HepG2 (cell line): ENCODE measurements around the gene MEMO1. TPM values are rescaled to one million over a fixed set of nuclear protein-coding genes. Genes with fewer than 3 reads are reported as not detected.
"Not testable (repeated sequence)": the region's sequence is repeated elsewhere in the genome, so short reads cannot be mapped to it uniquely, and the experiment has no call there.

ENCODE experiments used
- ATAC-seq: fragments of 200-7000 bp; cut with Tn5 transposase; 3 replicates; pipeline ENCODE4 v1.9.1; 2020; ENCODE audit warnings: mild to moderate bottlenecking, moderate library complexity
- BruUV-seq: library from RNA; stranded (reverse); fragments of 400-500 nt; replicated peaks from 2 replicates; lab custom pipeline; 2021; lab: Mats Ljungman, UMichigan
- CTCF ChIA-PET: fragments of 300-600 bp; formaldehyde crosslinking; extraction: SDS; loops from one replicate; lab custom pipeline; 2021; ENCODE audit warnings: low total read pairs, inconsistent platforms, low intra/inter-chr PET ratio; lab: Yijun Ruan, JAX
- POLR2A ChIA-PET: fragments of 350-600 bp; sonication (Branson Sonifier 250); formaldehyde crosslinking; loops from one replicate; lab custom pipeline; 2020; ENCODE audit warnings: antibody characterized with exemption, inconsistent platforms; lab: Yijun Ruan, JAX
- DNase-seq: peaks from one replicate; pipeline ENCODE4 v3.0.0-alpha.2; 2015; ENCODE audit warnings: low spot score
- FAIRE-seq: peaks from 3 replicates; lab custom pipeline; 2011; peaks lifted over from hg19 to GRCh38; lab: Jason Lieb, UNC
- H2AFZ ChIP-seq: one replicate; pipeline ENCODE4 v1.6.1; 2011; ENCODE audit warnings: low read length, inconsistent platforms
- H3K27ac ChIP-seq: fragments of 300-600 bp; 3 replicates; pipeline ENCODE4 v1.8.0; 2011; ENCODE audit warnings: mixed run types, mild to moderate bottlenecking, mixed read lengths, low read length, inconsistent platforms; ENCODE audit not compliant: insufficient read depth; ENCODE audit errors: extremely low read length
- H3K27me3 ChIP-seq, 2 experiments: fragments of 200-600 bp in 1 of 2; 2 replicates in 1 of 2; 3 replicates in 1 of 2; pipeline versions ENCODE4 v1.6.0 to v1.8.0; 2011; ENCODE audit warnings: low read length in 2 of 2, mild to moderate bottlenecking in 2 of 2, moderate library complexity in 2 of 2, inconsistent platforms in 1 of 2; ENCODE audit not compliant: insufficient read depth in 2 of 2, control insufficient read depth in 1 of 2
- H3K36me3 ChIP-seq, 2 experiments: fragments of 200-600 bp in 1 of 2; replicated peaks in 1 of 2; 2 replicates in 1 of 2; 3 replicates in 1 of 2; pipeline versions ENCODE4 v1.5.1 to v1.8.0; 2011; ENCODE audit warnings: low read length in 2 of 2, inconsistent platforms in 1 of 2; ENCODE audit not compliant: insufficient read depth in 2 of 2, control insufficient read depth in 1 of 2
- H3K4me1 ChIP-seq: 2 replicates; pipeline ENCODE4 v1.5.1; 2012; ENCODE audit warnings: low read length, inconsistent platforms; ENCODE audit not compliant: insufficient read depth
- H3K4me2 ChIP-seq: 2 replicates; pipeline ENCODE4 v1.6.0; 2011; ENCODE audit warnings: low read depth, low read length, inconsistent platforms
- H3K4me3 ChIP-seq, 3 experiments: fragments of 200-600 bp in 1 of 3; sonication (generic), shearing (Covaris generic) in 1 of 3; replicated peaks in 1 of 3; 2 replicates each; pipeline ENCODE4 v1.5.1; 2011 to 2016; ENCODE audit warnings: low read length in 3 of 3, inconsistent platforms in 2 of 3, low read depth in 2 of 3, mild to moderate bottlenecking in 2 of 3, control low read depth in 1 of 3, mixed read lengths in 1 of 3; ENCODE audit not compliant: insufficient read depth in 1 of 3
- H3K79me2 ChIP-seq: one replicate; pipeline ENCODE4 v1.6.1; 2011; ENCODE audit warnings: low read length, inconsistent platforms; ENCODE audit not compliant: insufficient read depth
- H3K9ac ChIP-seq: 2 replicates; pipeline ENCODE4 v1.6.0; 2011; ENCODE audit warnings: mild to moderate bottlenecking, low read depth, low read length, inconsistent platforms; ENCODE audit not compliant: insufficient read depth
- H3K9me3 ChIP-seq: 2 replicates; pipeline ENCODE4 v1.5.1; 2012; ENCODE audit warnings: mild to moderate bottlenecking, low read length
- H4K20me1 ChIP-seq: 2 replicates; pipeline ENCODE4 v1.6.0; 2011; ENCODE audit warnings: inconsistent platforms, mild to moderate bottlenecking, low read length, moderate library complexity; ENCODE audit not compliant: insufficient read depth
- CEBPB ChIP-seq: IDR thresholded peaks from 2 replicates; pipeline ENCODE4 v1.6.1; 2011; ENCODE audit warnings: low read depth, low read length, improper control_type of control experiment, borderline replicate concordance
- DR1 ChIP-seq: sonication (generic); formaldehyde crosslinking; IDR thresholded peaks from 2 replicates; pipeline ENCODE4 v1.8.0; 2021; ENCODE audit warnings: mild to moderate bottlenecking, missing genetic modification reagents, inconsistent platforms
- GATA4 ChIP-seq: sonication (generic); IDR thresholded peaks from 2 replicates; pipeline ENCODE4 v1.6.1; 2016; ENCODE audit warnings: antibody characterized with exemption, low read depth, borderline replicate concordance
- GZF1 ChIP-seq: sonication (generic); formaldehyde crosslinking; IDR thresholded peaks from 2 replicates; pipeline ENCODE4 v1.5.1; 2020; ENCODE audit warnings: mild to moderate bottlenecking, missing genetic modification reagents
- RARG ChIP-seq: sonication (generic); formaldehyde crosslinking; IDR thresholded peaks from 2 replicates; pipeline ENCODE4 v1.4.0; 2020; ENCODE audit warnings: low read depth, mild to moderate bottlenecking, missing genetic modification reagents
- ZNF292 ChIP-seq: sonication (generic); formaldehyde crosslinking; IDR thresholded peaks from 2 replicates; pipeline ENCODE4 v1.8.1; 2022; ENCODE audit warnings: mild to moderate bottlenecking, low read depth, missing genetic modification reagents, borderline replicate concordance
- ZNF556 ChIP-seq: sonication (generic); formaldehyde crosslinking; IDR thresholded peaks from 2 replicates; pipeline ENCODE4 v1.4.0; 2020; ENCODE audit warnings: mild to moderate bottlenecking, missing genetic modification reagents, borderline replicate concordance
- ZNF616 ChIP-seq: sonication (generic); formaldehyde crosslinking; IDR thresholded peaks from 2 replicates; pipeline ENCODE4 v1.5.0; 2020; ENCODE audit warnings: low read depth, mild to moderate bottlenecking, missing genetic modification reagents
- WGBS: methylation state at CpG from one replicate; pipeline ENCODE4 v1.1.6; 2017; ENCODE audit warnings: low lambda C conversion rate; 5-methylcytosine and 5-hydroxymethylcytosine counted together
- in situ Hi-C: cut with HindIII; loops from 2 replicates; pipeline ENCODE4 v1.10.0; 2017; ENCODE audit warnings: low pct_unique_long_range_greater_than_20kb; ENCODE audit not compliant: extremely low pct_ligation_motif_present
- intact Hi-C: fragments of 100-400 bp; cut with micrococcal nuclease; formaldehyde crosslinking; loops from one replicate; pipeline ENCODE4 v1.10.0; 2022; ENCODE audit not compliant: unreplicated experiment
- polyA plus RNA-seq, 8 experiments: library from polyadenylated mRNA; depleted of rRNA in 3 of 8; stranded (reverse) in 7 of 8; unstranded in 1 of 8; fragments of >200 nt; fragmentation: Illumina TruSeq in 4 of 8; extraction: Trizol in 4 of 8; gene quantifications; 2 replicates each; pipeline versions ENCODE4 v1.2.1 to v1.2.3, GENCODE V29; 2011 to 2016; ENCODE audit warnings: low read depth in 4 of 8, missing spikeins in 1 of 8, mixed read lengths in 1 of 8; ENCODE audit not compliant: insufficient read depth in 1 of 8
- total RNA-seq, 5 experiments: library from RNA; depleted of rRNA; stranded (reverse); fragments of >200 nt; fragmentation: Illumina TruSeq; extraction: Trizol; gene quantifications; 2 replicates each; pipeline ENCODE4 v1.2.3, GENCODE V29; 2016; ENCODE audit warnings: low read depth in 1 of 5

MEMO1 gene
- total and polyA plus RNA-seq, 2 of the 13 experiments (the other 11 are each of a cell fraction or from before 2014, with no cell fraction given): 69.8 to 81.6 TPM

DNA sequence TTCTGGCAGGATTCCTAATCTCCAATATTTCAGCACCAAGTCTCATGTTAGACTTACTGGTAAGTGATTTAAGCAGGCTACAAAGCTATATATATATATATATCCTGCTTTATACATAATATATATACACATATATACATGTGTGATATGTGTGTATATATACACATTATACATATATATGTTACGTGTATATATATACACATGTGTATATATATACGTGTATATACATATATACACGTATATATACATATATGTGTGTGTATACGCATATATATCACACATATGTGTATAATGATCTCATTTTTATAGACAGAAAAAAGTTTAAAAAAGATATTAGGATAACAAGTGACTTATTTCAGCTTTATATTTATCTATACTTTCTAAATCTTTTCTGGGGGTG lies 41.6 kb downstream of the MEMO1 start:
- TF ChIP-seq ZNF292 (CRISPR knock-in tag): no peak
- no peak for TF ChIP-seq ZNF616 (CRISPR knock-in tag)
- no peak for TF ChIP-seq DR1
- no peak for TF ChIP-seq GZF1 (CRISPR knock-in tag)
- no peak for TF ChIP-seq RARG (CRISPR knock-in tag)
- TF ChIP-seq ZNF556 (CRISPR knock-in tag): no peak
- H3K9me3 ChIP-seq: no peaks in the 10 kb centered on the region
- intact Hi-C loops: no loop called here
- H3K27me3 ChIP-seq: no peaks in the 10 kb centered on the region
- DNase-seq (no peak), ATAC-seq (no peak), FAIRE-seq (no peak)
- no peak overlapping the region for H2AFZ ChIP-seq
- peaks cover 3% of the 10 kb centered on the region; the same call in 1 of the 2 replicates for H4K20me1 ChIP-seq
- H3K9ac ChIP-seq: no peak overlapping the region
- no peak overlapping the region for H3K4me3 ChIP-seq
- CTCF ChIA-PET: no interaction called here
- peaks cover 59% of the 10 kb centered on the region for H3K79me2 ChIP-seq
- POLR2A ChIA-PET: no interaction called here
- no peak overlapping the region for H3K4me2 ChIP-seq
- peaks cover 0 to 1% of the 10 kb centered on the region in 2 experiments; a peak in 2 of 5 replicates for H3K36me3 ChIP-seq
- H3K4me1 ChIP-seq: no peaks in the 10 kb centered on the region
- WGBS: 96% methylated on average over 4 of the region's 4 CpGs
- BruUV-seq: no TSS peak
- no peak overlapping the region for H3K27ac ChIP-seq
- in situ Hi-C loops: no loop called here

- no peaks in the 10 kb centered on the region for H3K27me3 ChIP-seq
- H3K9ac ChIP-seq: no peak overlapping the region
- H3K4me1 ChIP-seq: no peaks in the 10 kb centered on the region
- ChIA-PET CTCF (no interaction called here), POLR2A (no interaction called here)
- intact Hi-C loops (no loop called here), in situ Hi-C loops (no loop called here)
- peaks cover 0 to under 1% of the 10 kb centered on the region in 2 experiments; a peak in 2 of 5 replicates for H3K36me3 ChIP-seq
- TF ChIP-seq GATA4 (no peak), CEBPB (peak; percentile 49; the same call in 1 of the 2 replicates)
- no peak overlapping the region for H3K4me2 ChIP-seq
- H3K79me2 ChIP-seq: peaks cover 59% of the 10 kb centered on the region
- DNase-seq: no peak
- H3K4me3 ChIP-seq: no peak overlapping the region
- ATAC-seq: no peak
- no TSS peak for BruUV-seq
- H2AFZ ChIP-seq: no peak overlapping the region
- H3K27ac ChIP-seq: no peak overlapping the region
- FAIRE-seq: no peak
- H4K20me1 ChIP-seq: peaks cover 3% of the 10 kb centered on the region; the same call in 1 of the 2 replicates
- WGBS: 100% methylated on average over 1 of the region's 1 CpG
- H3K9me3 ChIP-seq: no peaks in the 10 kb centered on the region
These were observed 43.0 kb downstream of the MEMO1 start for GRCh38 chr2:31967790-31968189.

DNA sequence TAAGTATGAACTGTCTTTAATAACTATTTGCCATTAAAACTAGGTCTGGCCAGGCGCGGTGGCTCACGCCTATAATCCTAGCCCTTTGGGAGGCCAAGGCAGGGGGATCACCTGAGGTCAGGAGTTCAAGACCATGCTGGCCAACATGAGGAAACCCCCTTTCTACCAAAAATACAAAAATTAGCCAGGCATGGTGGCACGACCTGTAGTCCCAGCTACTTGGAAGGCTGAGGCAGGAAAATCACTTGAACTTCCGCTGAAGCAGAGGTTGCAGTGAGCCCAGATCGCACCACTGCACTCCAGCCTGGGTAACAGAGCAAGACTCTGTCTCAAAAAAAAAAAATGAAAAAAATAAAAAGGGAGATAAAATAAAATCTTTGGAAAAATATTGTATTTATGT lies 44.4 kb downstream of the MEMO1 start:
- H3K4me1 ChIP-seq, H4K20me1 ChIP-seq, DNase-seq, H3K4me2 ChIP-seq, POLR2A ChIA-PET, H3K9me3 ChIP-seq, H3K4me3 ChIP-seq, H3K9ac ChIP-seq, H3K27ac ChIP-seq, in situ Hi-C loops, H3K27me3 ChIP-seq, intact Hi-C loops, H2AFZ ChIP-seq, ATAC-seq, BruUV-seq, H3K36me3 ChIP-seq, CTCF ChIA-PET, FAIRE-seq: not testable (repeated sequence)
- H3K79me2 ChIP-seq: peaks cover 62% of the 10 kb centered on the region
- WGBS: 96% methylated on average over 6 of the region's 6 CpGs
